Melanocyte of skin (primary cell): ENCODE data around the gene HOXA13. TPM values are rescaled to one million over a fixed set of nuclear protein-coding genes. Genes with fewer than 3 reads are reported as not detected.

Experiments used
- small RNA-seq, 2 donors: library from RNA; depleted of rRNA; stranded (forward); fragments of <200 nt; gene quantifications; one replicate each; pipeline ENCODE3, GENCODE V24; 2012
- total RNA-seq, 2 donors: library from RNA; depleted of rRNA; stranded (reverse); fragments of >200 nt; gene quantifications; 2 replicates each; pipeline ENCODE4 v1.2.3, GENCODE V29; 2012

HOXA13 gene
- not detected for total RNA-seq

GRCh38 chr7:27199849-27200760, at the start of gene HOXA13:
Gene HOXA13 (minus strand): TSS chr7:27200091. CDS start chr7:27200077, 14 bp downstream.

GRCh38 chr7:27242555-27243339, 42.9 kb upstream of the HOXA13 start, which contains the start of gene EVX1:
Gene EVX1 (plus strand): TSS chr7:27242802. CDS start chr7:27243031, 229 bp downstream.

GRCh38 chr7:27185013-27185853, 14.7 kb downstream of the HOXA13 start, which contains the start of gene HOXA11:
Gene HOXA11 (minus strand): TSS chr7:27185232. CDS start chr7:27185144, 88 bp downstream.

GRCh38 chr7:27173956-27174873, 25.7 kb downstream of the HOXA13 start, which contains the start of gene HOXA10:
Gene HOXA10 (minus strand): TSS chr7:27174320. CDS start chr7:27174306, 14 bp downstream.

GRCh38 chr7:27165089-27165995, 34.5 kb downstream of the HOXA13 start, which contains the start of gene HOXA9:
Gene HOXA9 (minus strand): TSS chr7:27165537. CDS start chr7:27165457, 80 bp downstream.

GRCh38 chr7:27156508-27156898, 43.4 kb downstream of the HOXA13 start, which contains the start of gene HOXA7:
Gene HOXA7 (minus strand): TSS chr7:27156675. CDS start chr7:27156545, 130 bp downstream.

GRCh38 chr7:27151931-27152815, 47.7 kb downstream of the HOXA13 start, which contains the start of gene HOXA3:
Gene HOXA3 (minus strand): TSS chr7:27152583. CDS start chr7:27110640, 41,943 bp downstream.

GRCh38 chr7:27147199-27148030, 52.5 kb downstream of the HOXA13 start, which contains the start of gene HOXA6:
Gene HOXA6 (minus strand): TSS chr7:27147774. CDS start chr7:27147749, 25 bp downstream.

Small RNAs within 50 kb of the gene (small RNA-seq; reads per million reads assigned to genes)
- gene AC004080.5 (0 reads per million in 2 donors), gene RF02140 (0 reads per million in 2 donors), gene RF02141 (0 reads per million in 2 donors)

Other genes starting within 250 kb of the HOXA13 start
- under 1 TPM in 1 of 2 donors, not detected in 1; 0.33 TPM for gene HOXA1, start 104.1 kb downstream of the HOXA13 start, total RNA-seq
- not detected for gene HOXA2, start 97.4 kb downstream of the HOXA13 start, total RNA-seq
- not detected for gene HOXA4, start 69.3 kb downstream of the HOXA13 start, total RNA-seq
- under 1 TPM in 1 of 2 donors, not detected in 1; 0.33 TPM for gene HOXA5, start 56.4 kb downstream of the HOXA13 start, total RNA-seq
- under 1 TPM in 1 of 2 donors, not detected in 1; 0.33 TPM for gene HOXA6, start 52.3 kb downstream of the HOXA13 start, total RNA-seq
- gene HOXA3, start 47.5 kb downstream of the HOXA13 start, total RNA-seq: not detected
- gene HOXA7, start 43.4 kb downstream of the HOXA13 start, total RNA-seq: under 1 TPM in 1 of 2 donors, not detected in 1; 1.00 TPM
- gene HOXA9, start 34.6 kb downstream of the HOXA13 start, total RNA-seq: under 1 TPM in 1 of 2 donors, not detected in 1; 0.67 TPM
- gene HOXA10, start 25.8 kb downstream of the HOXA13 start, total RNA-seq: under 1 TPM in 1 of 2 donors, not detected in 1; 1.00 TPM
- gene HOXA11, start 14.9 kb downstream of the HOXA13 start, total RNA-seq: under 1 TPM; under 0.01 TPM
- not detected for gene EVX1, start 42.7 kb upstream of the HOXA13 start, total RNA-seq